GM21447 (cell line): Measurements from ENCODE around the gene ABLIM1.

Source experiments
- ATAC-seq: cut with Tn5 transposase; IDR thresholded peaks from one replicate; pipeline ENCODE4 v1.9.1; 2021; ENCODE audit not compliant: unreplicated experiment

The ABLIM1 gene

DNA sequence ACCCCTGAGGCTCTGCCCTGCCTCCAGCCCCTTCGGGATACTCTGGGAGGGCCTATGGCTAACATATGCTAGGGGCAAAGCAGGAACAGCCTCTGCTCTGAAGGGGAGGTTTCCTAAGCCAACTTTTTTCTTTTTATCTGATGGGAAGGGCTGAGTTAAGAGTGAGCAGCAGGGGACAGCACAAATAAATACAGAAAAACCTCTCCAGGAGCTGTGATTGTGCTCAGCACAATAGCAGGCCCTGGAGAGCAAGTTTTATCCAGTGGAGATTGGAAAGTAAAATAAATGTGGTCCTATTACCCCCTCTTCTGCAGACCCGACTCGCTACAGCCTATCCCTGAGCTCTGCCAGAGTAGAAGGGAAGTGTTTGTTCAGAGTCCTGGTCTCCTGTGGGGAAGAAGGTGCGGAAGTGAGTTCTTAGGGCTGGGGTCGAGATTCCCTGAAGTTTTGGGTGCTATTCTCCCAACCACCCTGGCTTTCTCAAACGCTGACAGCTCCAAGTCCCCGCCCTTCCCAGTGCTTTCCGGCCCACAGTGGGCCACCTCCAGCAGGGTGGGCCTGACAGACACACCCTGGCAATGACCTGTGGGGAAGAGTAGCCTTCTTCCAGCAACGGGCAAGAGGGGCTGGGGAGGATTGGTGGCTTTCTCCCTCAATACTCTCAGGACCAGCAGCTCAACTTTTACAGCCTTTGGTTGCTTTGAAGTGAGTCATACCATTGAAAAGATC, 230.8 kb downstream of the ABLIM1 start:
- no peak for ATAC-seq

DNA sequence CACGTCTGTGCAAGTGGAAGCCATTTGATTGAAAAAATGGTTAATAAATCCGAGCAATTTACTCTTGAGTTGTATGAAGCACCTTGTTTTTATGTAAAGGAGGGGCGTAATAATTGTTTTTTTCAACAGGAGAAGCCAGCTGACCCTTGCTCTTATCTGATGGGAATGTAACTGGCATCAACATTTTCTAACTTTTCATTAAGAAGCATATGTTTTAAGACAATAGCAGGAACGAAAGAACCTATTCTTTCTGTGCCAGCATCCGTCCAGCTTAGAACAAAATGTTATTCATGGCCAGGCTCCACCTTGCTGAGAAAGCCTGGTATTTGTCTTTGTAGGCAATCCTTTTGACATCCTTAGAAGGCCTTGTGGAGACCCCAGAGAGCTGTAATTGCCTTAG, 231.6 kb downstream of the ABLIM1 start:
- ATAC-seq: no peak

DNA sequence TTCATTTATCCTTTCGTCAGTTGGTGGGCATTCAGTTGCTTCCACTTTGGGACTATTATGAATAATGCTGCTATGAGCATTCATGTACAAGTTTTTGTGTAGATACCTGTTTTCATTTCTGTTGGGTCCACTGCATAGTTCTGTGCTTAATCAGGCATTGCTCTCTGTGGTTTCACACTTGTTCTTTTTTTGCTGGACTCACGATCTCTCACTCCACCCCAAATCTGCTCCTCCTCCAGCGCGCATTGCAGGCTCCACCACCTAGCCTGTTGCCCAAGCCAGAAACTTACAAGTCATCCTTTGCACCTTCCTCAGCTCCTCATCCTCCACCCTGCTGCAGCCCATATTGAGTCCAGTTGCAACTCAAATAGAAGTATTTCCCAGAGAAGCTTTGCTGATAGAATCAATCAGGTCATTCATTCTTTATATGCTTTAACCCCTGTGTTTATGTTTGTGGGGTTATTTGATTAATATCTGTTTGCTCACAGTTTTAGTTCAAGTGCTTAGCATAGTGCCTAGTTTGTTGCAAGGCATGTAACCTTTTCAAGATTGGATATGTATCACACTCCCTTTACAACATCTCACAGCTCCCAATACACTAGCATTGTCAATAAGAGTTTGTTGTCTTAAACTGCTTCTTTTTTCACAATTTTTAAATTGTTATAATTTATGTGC, 237.1 kb downstream of the ABLIM1 start:
- ATAC-seq: no peak

DNA sequence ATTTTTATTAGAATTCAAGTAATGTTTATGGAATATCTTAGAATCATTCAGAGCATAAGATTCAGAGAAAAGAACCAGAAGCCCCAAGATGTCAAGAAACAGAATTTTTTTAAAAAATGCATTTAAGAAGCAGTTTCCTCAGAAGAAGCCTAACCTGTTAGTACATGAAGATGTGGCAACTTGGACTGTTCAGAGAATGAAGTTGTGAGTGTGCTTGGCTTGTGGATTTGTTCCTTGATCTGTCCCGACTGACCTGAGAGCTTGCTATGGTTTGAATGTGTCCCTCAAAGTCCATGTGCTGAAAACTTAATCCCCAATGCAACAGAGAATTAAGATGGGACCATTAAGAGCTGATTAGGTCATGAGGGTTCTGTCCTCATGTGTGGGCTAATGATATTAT, 240.0 kb downstream of the ABLIM1 start:
- ATAC-seq: no peak

GRCh38 chr10:114412907-114413797, 244.9 kb downstream of the ABLIM1 start:
- no peak for ATAC-seq

DNA sequence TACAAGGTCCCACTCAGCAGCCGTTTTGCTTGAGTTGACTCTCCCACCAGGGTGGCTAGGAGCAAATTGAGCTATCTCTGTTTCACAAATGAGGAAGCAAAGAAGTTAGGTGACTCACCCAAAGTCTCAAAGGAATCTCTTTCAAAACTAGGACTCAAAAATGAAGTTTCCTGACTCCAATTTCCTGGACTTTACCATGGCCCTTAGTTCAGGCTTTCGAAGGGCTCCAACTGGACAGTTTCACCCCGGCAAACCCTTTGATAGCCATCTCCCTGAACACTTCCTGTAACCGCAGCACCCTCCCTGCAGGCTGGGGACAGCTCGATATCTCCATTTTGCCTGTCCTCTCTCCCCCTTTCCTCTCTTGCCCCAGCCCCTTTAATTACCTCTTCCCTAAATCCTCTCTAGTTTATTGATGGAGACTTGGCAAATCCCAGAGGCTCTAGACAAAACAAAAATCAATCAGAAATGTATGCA, 249.1 kb downstream of the ABLIM1 start:
- no peak for ATAC-seq

DNA sequence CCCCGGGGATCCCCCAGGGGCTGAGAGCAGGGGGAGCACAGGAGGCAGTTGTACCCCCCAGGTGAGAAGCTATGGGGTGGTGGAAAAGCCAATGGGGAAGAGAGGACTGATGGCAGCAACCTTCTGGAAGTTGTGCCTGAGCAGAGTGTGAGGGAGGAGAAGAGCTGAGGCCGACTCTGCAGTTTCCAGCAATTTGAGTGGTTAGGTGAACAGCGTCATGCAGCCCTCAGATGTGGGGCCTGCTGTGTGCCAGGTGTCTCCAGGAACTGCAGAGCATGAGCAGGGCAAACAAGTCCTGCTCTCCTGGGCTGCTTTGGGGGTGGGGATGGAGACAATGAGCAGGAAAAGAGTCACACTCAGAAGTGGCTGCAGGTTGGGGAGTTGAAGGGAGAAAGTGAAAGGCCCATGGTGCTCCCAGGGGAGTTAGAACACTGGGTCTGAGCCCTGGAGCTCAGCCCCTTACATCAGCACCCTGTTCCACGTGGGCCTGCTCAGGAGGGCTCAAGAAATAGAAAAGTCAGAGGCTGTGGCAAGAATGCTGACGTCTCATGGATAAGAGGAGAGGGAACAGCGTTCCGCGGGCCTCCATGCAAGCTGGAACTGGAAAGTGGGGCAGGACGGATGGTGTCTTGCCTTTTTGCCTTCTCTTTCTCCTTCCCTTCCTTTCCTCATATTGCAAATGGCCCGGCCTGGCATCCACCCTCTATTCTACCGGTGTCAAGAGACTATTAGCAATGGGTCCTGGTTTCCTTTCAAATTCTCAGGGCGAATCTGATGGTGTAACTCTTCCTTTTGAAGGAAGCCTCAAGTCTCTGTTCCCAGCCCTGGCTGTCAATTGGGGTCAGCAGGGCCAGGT, 249.7 kb downstream of the ABLIM1 start:
- no peak for ATAC-seq

DNA sequence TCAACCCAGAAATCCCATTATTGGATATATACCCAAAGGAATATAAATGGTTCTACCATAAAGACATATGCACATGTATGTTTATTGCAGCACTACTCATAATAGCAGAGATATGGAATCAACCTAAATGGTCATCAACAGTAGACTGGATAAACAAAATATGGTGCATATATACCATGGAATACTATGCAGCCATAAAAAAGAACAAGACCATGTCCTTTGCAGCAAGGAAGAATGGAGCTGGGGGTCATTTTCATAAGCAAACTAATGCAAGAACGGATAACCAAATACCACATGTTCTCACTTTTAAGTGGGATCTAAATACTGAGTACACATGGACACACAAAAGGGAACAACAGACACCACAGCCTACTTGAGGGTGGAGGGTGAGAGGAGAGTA, 251.6 kb downstream of the ABLIM1 start:
- ATAC-seq: no peak

GRCh38 chr10:114405011-114405350, 253.1 kb downstream of the ABLIM1 start:
- no peak for ATAC-seq

- ATAC-seq: no peak
Measured at GRCh38 chr10:114404171-114405010, 253.7 kb downstream of the ABLIM1 start, which contains the start of gene AFAP1L2. Gene AFAP1L2, minus strand, starts transcription at chr10:114404502. Its CDS starts 47 bp downstream, at chr10:114404455.

GRCh38 chr10:114403541-114404161, 254.4 kb downstream of the ABLIM1 start:
- no peak for ATAC-seq

DNA sequence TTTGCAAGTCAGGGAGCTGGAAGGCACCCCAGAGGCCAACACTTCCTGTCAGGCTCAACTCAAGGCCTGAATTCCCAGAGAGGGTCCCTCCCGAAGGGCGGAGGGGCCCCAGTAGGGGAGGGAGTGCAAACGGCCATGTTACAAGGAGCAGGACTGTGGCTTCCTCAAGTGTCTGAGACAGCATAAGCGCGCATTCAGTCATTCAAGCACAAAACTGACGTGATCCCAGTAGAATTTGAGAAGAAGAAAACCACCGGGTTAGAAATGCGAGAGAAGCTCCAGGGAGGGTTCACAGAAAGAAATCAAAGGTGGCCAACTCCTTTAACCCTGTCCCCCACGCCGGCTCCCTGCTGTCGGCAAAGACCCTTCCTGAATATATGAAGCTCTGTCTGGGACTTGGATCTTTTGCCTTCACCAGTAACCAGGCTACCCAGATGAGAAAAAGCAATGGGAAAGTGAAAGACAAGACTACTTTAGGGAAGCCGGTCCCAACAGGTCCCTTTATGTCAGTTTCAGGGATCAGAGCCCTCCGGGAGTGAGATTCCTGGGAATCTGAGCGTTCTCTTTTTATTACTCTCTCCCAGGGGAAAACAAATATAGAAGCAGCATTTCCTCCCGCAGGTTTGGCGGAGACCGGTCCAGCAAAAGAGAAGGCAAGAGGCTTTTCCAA, 255.1 kb downstream of the ABLIM1 start:
- ATAC-seq: no peak

GRCh38 chr10:114402233-114402632, 255.8 kb downstream of the ABLIM1 start:
- ATAC-seq: no peak

DNA sequence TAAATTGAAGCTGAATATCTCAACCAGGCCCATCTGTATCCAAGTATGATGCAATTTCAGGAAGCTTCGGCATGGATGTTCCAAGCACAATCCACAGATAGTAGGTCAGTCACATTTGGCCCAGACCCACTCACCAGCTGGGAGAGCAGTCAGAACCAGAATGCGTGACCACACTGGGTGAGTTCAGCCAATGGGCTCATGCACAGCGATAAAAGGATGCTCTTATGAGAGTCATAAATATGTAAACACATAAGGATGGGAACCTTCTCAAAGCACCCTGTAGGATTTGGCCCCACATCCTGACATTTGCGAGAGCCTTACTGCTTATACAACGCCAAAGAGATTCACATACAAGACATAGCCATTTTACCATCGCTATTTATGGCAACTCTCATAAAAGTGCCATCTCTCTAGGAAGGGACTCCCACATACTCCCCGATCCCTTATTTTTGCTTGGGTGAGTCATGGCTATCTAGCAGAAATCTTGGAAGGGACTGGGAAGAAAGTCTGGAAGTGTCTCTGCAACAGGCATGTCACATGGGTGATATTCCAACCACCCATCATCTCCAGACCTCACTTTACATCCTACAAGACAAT, 256.8 kb downstream of the ABLIM1 start:
- no peak for ATAC-seq

- ATAC-seq: no peak
Measured at GRCh38 chr10:114400091-114400490, 258.0 kb downstream of the ABLIM1 start.

DNA sequence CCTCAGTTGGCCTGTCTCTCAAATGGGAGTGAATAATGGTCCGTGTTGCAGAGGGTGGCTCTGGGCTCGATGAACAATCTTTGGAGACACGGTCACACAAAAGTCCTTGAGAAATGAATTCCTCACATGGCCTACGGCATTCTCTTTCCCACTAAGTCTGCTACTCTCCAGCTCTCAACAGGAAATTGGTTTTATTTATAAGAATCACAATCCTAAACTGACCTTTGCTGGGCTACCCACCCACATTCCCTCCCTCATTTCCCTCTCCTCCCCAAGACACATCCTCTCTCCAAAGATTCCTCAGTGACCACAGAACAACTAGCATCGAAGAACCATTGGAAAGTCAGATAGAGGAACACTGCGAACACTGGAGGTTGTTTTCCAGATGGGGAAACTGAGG, 258.5 kb downstream of the ABLIM1 start:
- no peak for ATAC-seq

GRCh38 chr10:114398587-114399331, 259.3 kb downstream of the ABLIM1 start:
- ATAC-seq: no peak
